Endodermal cell (in vitro differentiated cells): ENCODE measurements around the gene SNRNP35. TPM values are rescaled to one million over a fixed set of nuclear protein-coding genes. Genes with fewer than 3 reads are reported as not detected.
"Not testable (repeated sequence)": the region's sequence is repeated elsewhere in the genome, so short reads cannot be mapped to it uniquely, and the experiment has no call there.

ENCODE experiments used
- DNase-seq: peaks from one replicate; pipeline ENCODE4 v3.0.0-alpha.2; 2017
- H3K27ac ChIP-seq: 2 replicates; pipeline ENCODE4 v1.5.1; 2013; ENCODE audit warnings: mild to moderate bottlenecking, low read depth, low read length, moderate library complexity
- H3K27me3 ChIP-seq: 2 replicates; pipeline ENCODE4 v1.6.1; 2013; ENCODE audit warnings: mild to moderate bottlenecking, low read length, moderate library complexity; ENCODE audit not compliant: insufficient read depth, control insufficient read depth, poor library complexity, severe bottlenecking
- H3K36me3 ChIP-seq: 2 replicates; pipeline ENCODE4 v1.7.0; 2013; ENCODE audit warnings: mild to moderate bottlenecking, low read length, moderate library complexity; ENCODE audit not compliant: control insufficient read depth, insufficient read depth
- H3K4me1 ChIP-seq: one replicate; pipeline ENCODE4 v1.7.0; 2013; ENCODE audit warnings: low read length; ENCODE audit not compliant: control insufficient read depth, insufficient read depth
- H3K4me3 ChIP-seq: 2 replicates; pipeline ENCODE4 v1.5.1; 2013; ENCODE audit warnings: mild to moderate bottlenecking, low read length, moderate library complexity
- H3K9ac ChIP-seq: 2 replicates; pipeline ENCODE4 v1.6.1; 2013; ENCODE audit warnings: mild to moderate bottlenecking, low read length, moderate library complexity; ENCODE audit not compliant: poor library complexity, severe bottlenecking; ENCODE audit errors: extremely low read depth
- H3K9me3 ChIP-seq: 2 replicates; pipeline ENCODE4 v1.6.1; 2013; ENCODE audit warnings: mild to moderate bottlenecking, low read length, moderate library complexity; ENCODE audit not compliant: control insufficient read depth
- H3K27ac Mint-ChIP-seq: 2 replicates; pipeline ENCODE4 v1.8.0; 2020; ENCODE audit warnings: mixed read lengths
- H3K27me3 Mint-ChIP-seq: 2 replicates; pipeline ENCODE4 v1.8.0; 2021; ENCODE audit warnings: mild to moderate bottlenecking, mixed read lengths; ENCODE audit not compliant: insufficient read depth
- H3K36me3 Mint-ChIP-seq: 2 replicates; pipeline ENCODE4 v1.8.0; 2020; ENCODE audit warnings: low read depth, mixed read lengths
- H3K4me1 Mint-ChIP-seq: 2 replicates; pipeline ENCODE4 v1.8.0; 2020; ENCODE audit warnings: mixed read lengths
- H3K4me3 Mint-ChIP-seq: 2 replicates; pipeline ENCODE4 v1.8.0; 2020; ENCODE audit warnings: mild to moderate bottlenecking, moderate library complexity, mixed read lengths
- H3K9me3 Mint-ChIP-seq: 2 replicates; pipeline ENCODE4 v1.8.0; 2020; ENCODE audit warnings: mild to moderate bottlenecking, mixed read lengths
- CTCF ChIP-seq: fragments of 200-600 bp; sonication (generic); conservative IDR thresholded peaks from 2 replicates; pipeline ENCODE4 v1.5.0; 2021; ENCODE audit warnings: antibody characterized with exemption, mild to moderate bottlenecking
- WGBS, 2 experiments: methylation state at CpG; one replicate each; pipeline versions ENCODE4 v1.1.5 to v1.1.7; 2013; ENCODE audit warnings: missing lambda C conversion rate in 2 of 2, mixed read lengths in 1 of 2; ENCODE audit not compliant: insufficient coverage in 1 of 2, insufficient read length in 1 of 2; 5-methylcytosine and 5-hydroxymethylcytosine counted together
- total RNA-seq, 2 donors: library from RNA; stranded (reverse); fragmentation: NEBNext Ultra II Directional in 1 of 2; extraction: Animal tissue kit (Norgen Biotek cat#: 25700) in 1 of 2; gene quantifications; 2 replicates in 1 of 2; 3 replicates in 1 of 2; pipeline ENCODE4 v1.2.1, GENCODE V29; 2021

SNRNP35 gene
- total RNA-seq, 2 donors from 2014 or later = 17.9 to 24.9 TPM

GRCh38 chr12:123450636-123451035, 7.3 kb upstream of the SNRNP35 start:
- Mint-ChIP-seq H3K27me3 (no peaks in the 10 kb centered on the region), H3K4me1 (peaks cover 7% of the 10 kb centered on the region), H3K9me3 (no peaks in the 10 kb centered on the region), H3K27ac (no peak overlapping the region), H3K36me3 (no peaks in the 10 kb centered on the region), H3K4me3 (no peak overlapping the region)
- H3K27me3 ChIP-seq = no peaks in the 10 kb centered on the region
- no peak for DNase-seq
- 96 to 98% methylated on average over 4 to 9 of the region's 9 CpGs for WGBS, 2 experiments
- H3K4me3 ChIP-seq = no peak overlapping the region
- no peaks in the 10 kb centered on the region for H3K4me1 ChIP-seq
- no peak overlapping the region for H3K9ac ChIP-seq
- TF ChIP-seq CTCF = no peak
- H3K36me3 ChIP-seq = no peaks in the 10 kb centered on the region
- no peaks in the 10 kb centered on the region for H3K9me3 ChIP-seq
- H3K27ac ChIP-seq = no peak overlapping the region

GRCh38 chr12:123452276-123452550, 5.7 kb upstream of the SNRNP35 start:
- H3K36me3 ChIP-seq, H3K27ac Mint-ChIP-seq, H3K36me3 Mint-ChIP-seq, H3K27ac ChIP-seq, H3K4me3 Mint-ChIP-seq, H3K27me3 Mint-ChIP-seq, H3K9me3 Mint-ChIP-seq, H3K9me3 ChIP-seq, H3K9ac ChIP-seq, H3K4me3 ChIP-seq, H3K4me1 ChIP-seq, DNase-seq, H3K27me3 ChIP-seq, H3K4me1 Mint-ChIP-seq: not testable (repeated sequence)
- 0% methylated on average over 1 of the region's 1 CpG for WGBS, 2 experiments

GRCh38 chr12:123453165-123453564, 4.8 kb upstream of the SNRNP35 start:
- H3K4me1 Mint-ChIP-seq = no peaks in the 10 kb centered on the region
- H3K4me3 ChIP-seq = no peak overlapping the region
- no peaks in the 10 kb centered on the region for H3K27me3 Mint-ChIP-seq
- no peaks in the 10 kb centered on the region for H3K4me1 ChIP-seq
- no peaks in the 10 kb centered on the region for H3K9me3 ChIP-seq
- no peaks in the 10 kb centered on the region for H3K27me3 ChIP-seq
- H3K9me3 Mint-ChIP-seq = no peaks in the 10 kb centered on the region
- no peak for DNase-seq
- 97% methylated on average over 2 of the region's 3 CpGs; no CpG with 5 or more reads in 1 of the 2 experiments for WGBS, 2 experiments
- no peaks in the 10 kb centered on the region for H3K36me3 Mint-ChIP-seq
- no peak overlapping the region for H3K27ac Mint-ChIP-seq
- H3K36me3 ChIP-seq = no peaks in the 10 kb centered on the region
- no peak overlapping the region for H3K27ac ChIP-seq
- H3K9ac ChIP-seq = no peak overlapping the region
- TF ChIP-seq CTCF = no peak
- H3K4me3 Mint-ChIP-seq = no peak overlapping the region

- not testable (repeated sequence) for H3K4me1 Mint-ChIP-seq, H3K9me3 ChIP-seq, H3K9ac ChIP-seq, DNase-seq, H3K27me3 ChIP-seq, H3K27ac Mint-ChIP-seq, H3K27ac ChIP-seq, H3K4me3 ChIP-seq, H3K4me1 ChIP-seq, H3K9me3 Mint-ChIP-seq, H3K27me3 Mint-ChIP-seq, H3K4me3 Mint-ChIP-seq
- H3K36me3 ChIP-seq = peaks cover 13% of the 10 kb centered on the region
- peaks cover 31% of the 10 kb centered on the region for H3K36me3 Mint-ChIP-seq
- whole genome bisulfite sequencing, 2 experiments = 87 to 98% methylated on average over 10 to 11 of the region's 11 CpGs
Observed at GRCh38 chr12:123463174-123463573, 5.2 kb downstream of the SNRNP35 start.
